ENCODE measurements around the gene NOS3.

GRCh38 chr7:150988230-150989226 lies 2.3 kb upstream of the NOS3 start:
- TF ChIP-seq EZH2 (IDR thresholded peaks at IDR 0.05; ENCODE audit: insufficient read depth, poor library complexity, severe bottlenecking) (no peak), EZH2phosphoT487 (IDR thresholded peaks at IDR 0.05; ENCODE audit: insufficient read depth, low read depth) (no peak)

All from GM23248 (cell line).